RPMI8226 (cell line): ENCODE results near the gene RBMS3.

Experiments
- DNase-seq: peaks from one replicate; pipeline ENCODE4 v3.0.0-alpha.2; 2015

Gene RBMS3

DNA sequence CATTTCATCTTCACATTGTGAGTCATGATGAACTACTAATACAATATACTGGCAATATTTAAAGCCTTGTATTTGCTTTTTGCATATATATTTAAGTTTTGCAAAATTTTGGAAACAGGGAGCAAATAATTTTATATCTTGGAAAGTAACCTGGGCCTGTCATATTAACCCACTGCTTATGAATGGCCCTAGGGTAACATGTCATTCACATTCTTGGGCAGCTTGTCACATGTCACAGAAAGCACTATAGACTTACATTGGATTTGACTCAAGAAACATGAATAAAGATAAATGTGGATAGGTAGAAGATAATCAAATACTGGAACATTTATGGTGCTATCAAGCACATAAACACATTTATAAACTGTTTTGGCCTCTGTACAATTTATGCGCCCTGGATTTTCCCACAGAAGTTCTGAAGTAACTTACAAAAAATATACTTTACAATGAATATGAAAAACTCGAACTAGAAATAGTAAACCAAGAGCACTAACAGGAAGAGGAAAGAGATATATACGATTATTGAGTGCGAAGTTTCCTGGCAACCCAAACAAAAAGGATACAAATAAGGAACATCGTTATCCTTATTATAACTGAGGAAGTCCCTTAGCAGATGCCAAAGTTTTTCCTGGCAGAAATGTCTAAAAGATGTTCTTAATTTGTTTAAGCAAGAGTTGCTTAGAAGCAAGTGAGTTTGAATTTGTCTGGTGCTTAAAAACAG lies 257.2 kb downstream of the RBMS3 start:
- no peak for DNase-seq

DNA sequence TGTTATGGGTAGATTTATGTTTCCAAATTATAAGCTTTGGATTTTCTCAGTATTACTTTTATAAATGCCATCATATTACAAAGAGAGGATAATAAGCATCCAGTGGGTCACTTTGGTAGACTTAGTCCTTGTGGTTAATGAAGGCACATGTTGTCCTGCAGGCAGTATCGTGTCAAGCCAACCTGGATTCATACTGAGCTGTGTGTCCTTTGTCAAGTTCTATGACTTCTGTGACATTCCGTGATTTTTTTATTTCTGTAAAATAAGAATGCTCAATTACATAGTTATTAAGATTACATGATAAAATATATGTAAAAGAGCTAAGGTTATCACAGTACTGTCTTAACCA lies 257.7 kb downstream of the RBMS3 start:
- no peak for DNase-seq

DNA sequence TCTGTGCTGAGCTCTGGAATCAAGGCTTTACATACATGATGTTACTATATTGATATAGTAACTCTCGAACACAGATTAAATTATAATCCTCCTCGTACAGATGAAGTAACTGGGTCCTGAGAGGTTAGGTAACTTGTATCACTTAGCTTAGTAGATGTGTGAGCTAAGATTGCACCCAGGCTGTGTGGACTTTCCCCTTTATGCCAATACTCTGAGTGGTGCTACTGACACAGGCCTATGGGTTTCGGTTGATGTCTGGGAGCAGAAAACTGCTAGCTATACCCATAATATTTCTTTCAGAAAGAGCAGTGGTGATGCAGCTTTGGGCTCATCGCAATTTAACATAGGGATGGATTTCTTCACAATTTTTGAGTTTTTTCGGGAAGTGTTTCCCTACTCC lies 259.7 kb downstream of the RBMS3 start:
- DNase-seq = no peak

DNA sequence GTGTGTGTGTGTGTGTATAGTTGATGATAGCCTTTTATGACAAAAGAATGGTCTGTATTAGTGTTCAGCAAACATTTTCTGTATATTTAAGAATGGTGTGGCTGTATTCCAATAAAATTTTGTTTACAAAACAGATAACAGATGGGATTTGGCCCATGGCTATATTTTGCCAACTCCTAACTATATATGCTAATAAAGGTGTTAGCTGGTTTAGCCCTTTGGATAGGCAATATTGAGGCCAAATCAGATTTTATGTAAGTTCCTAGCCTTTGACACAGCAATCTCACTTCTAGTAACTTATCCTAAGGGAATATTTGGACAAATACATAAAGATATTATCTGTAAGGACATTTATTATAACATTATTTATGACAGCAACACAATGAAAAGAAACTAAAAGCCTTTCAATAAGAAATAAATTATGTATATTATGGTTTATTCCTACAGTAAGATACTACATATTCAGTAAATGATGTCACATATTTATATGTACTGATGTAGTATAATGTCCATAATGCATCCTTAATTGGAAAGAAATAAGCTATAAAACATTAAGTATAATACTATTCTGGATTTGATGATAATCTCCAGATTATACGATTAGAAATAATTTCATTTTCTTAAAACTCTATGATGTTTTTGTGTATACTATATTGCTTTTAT lies 264.0 kb downstream of the RBMS3 start:
- no peak for DNase-seq

DNA sequence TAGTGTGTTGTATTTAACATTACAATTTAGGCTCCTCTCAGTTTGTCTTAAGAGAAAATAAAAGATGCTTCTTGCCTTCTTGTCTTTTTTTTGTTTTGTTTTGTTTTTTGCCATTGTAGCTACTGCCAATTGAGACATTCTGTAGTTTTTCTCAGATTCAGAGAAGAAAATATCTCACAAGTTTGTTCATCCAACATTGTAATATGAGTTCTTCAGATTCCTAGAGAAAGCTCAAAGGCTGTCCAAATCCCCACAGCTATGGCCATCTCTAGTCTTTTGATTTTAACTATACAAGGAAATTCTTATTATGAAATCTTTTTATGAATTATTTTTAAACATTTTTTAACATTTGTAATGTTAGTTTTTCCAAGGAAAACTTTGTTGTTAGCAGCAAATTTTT lies 264.7 kb downstream of the RBMS3 start:
- DNase-seq = no peak

DNA sequence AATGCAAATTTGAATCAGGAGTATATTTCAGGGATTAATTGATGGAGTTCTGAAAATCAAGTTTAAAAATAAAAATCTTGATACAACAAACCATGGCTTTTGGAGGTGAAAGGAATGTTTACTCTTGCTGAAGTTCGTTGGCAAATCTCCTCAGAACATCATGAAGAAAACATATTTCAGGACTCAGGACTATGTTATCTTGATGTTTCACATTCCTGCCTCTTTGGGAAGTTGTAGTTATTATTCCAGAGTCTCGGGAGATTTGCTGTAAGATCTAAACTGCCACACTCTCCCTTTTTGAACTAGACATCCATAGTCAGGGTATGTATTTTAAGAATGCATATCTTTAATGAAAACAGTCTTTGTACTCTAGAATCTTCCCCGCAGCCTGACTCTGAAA lies 271.2 kb downstream of the RBMS3 start:
- DNase-seq = no peak

DNA sequence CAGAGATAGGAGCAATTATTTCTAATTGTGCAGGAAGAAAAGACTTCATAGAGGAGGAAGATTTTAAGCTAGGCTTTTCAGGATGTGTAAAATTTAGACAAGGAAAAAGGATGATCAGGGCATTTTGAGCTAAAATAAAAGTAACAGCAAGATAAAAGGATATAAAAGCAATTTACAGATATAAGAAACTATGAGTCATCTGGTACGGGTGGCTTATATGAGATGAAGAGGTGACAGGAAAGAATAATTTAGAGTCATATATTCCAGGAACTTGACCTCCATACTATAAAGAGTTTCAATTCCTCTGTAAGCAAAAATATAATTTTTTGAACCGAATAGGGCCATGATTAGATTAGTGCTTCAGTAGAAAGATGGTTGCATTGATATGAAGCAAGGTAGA lies 273.7 kb downstream of the RBMS3 start:
- DNase-seq = no peak

DNA sequence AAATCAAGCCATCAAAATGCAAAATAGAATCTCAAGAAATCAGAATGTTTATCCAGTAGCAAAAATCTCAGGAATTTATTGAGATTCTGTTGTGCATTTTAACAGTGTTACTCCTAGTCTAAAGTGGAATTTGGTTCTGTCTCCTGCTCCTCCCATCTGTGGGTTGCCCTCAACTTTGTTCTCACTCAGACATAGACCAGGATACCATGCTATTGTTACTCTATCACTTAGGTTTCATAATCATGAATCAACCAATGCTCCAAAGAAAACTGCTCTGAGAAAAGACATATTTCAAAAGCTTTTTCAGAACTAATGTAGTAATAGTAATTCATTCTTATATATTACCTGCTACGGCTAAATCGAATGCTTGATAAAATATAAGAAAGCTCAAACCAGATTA lies 274.7 kb downstream of the RBMS3 start:
- DNase-seq = no peak

DNA sequence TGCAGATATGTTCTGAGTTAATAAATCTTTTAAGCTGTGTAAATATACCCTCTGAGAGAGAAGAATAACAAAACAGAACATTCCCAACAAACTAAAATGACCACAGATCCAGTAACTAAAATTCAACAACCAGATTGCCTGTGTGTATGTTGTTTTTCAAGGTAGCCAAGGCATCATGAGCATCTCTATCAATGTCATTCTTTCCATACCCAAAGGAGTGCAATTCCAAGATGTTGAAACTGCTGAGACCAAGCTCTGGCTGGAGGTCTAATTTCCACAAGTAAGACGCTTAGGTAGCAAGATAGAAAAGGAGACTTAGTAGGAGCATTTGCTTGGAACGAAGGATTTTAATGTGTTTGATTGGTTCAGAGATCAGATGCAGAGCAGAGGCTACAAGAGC lies 276.3 kb downstream of the RBMS3 start:
- no peak for DNase-seq

DNA sequence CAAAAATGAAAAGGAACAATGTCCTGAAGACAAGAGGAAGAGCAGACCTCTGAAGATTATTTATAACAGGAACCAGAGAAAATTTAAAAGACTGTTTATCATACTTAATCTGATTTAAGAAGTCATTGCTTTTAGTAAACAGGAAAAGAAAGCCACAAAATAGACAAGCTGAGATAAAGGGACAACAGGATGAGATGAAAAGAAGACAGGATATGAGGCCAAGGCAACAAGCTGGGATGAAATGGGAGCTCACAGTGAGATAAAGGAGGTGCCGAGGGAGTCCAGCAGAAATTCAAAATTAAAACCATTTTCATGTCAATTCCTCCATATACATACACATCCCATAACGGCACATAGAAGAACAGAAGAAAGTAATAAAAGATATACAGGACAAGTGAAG lies 277.0 kb downstream of the RBMS3 start:
- no peak for DNase-seq

DNA sequence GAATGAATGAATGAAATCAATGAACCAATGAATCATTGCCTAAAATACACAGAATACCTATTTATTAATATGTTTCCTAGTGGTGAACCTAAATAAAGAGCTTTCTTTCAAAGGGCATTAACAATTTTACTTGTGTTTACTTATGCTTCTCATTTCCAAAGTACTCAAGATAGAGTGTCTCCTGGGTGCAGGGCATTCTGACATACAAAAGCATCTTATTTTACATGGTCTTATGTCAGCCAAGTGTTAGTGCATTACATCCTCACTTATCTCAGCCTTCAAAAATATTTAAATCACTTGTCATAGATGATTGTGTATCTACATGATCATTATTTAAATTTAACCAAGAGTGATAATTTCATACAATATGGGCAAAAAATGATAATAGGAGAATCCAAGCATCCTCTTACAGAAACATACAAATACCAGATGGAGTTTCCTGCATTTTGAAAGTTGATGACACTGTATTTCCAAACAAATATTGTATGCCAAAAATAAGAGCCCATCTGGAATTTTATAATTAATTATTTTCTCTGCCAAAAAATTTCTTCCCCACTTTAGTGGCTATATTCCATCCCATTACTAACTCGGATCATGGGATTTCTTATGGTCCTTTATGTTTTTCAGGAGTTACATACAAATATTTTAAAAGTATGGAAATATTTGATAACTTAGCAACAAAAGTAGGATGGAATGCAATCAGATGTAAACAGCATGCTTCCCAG lies 279.0 kb downstream of the RBMS3 start:
- no peak for DNase-seq

DNA sequence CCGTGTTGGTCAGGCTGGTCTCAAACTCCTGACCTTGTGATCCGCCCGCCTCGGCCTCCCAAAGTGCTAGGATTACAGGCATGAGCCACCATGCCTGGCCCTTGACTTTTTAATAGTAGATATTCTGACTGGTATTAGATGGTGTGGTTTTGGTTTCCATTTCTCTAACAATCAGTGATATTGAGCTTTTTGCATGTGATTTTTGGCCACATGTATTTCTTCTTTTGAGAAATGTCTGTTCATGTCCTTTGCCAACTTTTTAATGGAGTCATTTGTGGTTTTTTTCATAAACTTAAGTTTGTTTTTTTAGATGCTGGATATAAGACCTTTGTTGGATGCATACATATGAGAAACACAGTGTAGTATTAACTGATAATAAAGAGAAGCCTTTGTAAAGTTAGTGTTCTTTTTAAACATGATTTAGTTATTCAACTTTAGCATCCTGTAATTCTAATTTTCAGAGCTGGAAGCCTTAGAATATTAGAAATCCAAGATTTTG lies 280.8 kb downstream of the RBMS3 start:
- DNase-seq = no peak

DNA sequence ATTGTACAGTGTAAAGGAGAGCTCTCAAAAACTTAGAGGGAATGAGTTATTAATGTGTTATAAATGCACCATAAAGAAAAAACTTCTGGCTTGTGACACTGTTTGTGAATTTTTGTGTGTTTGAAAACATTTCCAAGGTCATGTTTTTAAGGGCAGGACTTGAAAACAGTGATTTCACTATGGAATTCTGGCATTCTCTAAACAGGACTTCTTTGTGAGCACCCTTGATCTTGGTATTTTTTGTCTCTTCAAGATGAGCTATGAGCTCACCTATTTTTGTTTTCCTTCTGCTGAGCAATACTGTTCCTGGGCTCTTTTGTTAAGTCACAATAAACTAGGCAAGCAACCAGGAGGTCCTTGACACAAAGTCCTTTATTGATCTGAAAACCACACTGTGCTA lies 284.4 kb downstream of the RBMS3 start:
- no peak for DNase-seq

DNA sequence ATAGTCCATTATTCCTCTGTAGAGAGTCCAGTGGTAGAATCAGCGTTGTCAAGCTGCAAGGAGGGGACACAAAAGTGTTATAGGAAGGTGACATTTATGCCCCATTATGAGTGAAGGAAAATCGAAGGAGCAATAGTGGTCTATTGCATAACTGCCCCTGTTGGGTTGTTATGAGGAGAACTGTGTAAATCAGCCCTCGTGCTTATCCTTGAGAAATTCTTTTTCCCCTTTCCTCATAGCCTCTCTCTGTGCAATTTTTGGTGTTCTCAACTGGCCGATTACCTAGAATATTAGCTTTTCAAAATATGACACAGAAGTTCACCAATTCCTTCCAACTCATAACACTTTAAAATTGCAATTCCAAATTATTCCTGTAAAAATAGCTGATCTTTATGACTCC lies 286.6 kb downstream of the RBMS3 start:
- DNase-seq = no peak

DNA sequence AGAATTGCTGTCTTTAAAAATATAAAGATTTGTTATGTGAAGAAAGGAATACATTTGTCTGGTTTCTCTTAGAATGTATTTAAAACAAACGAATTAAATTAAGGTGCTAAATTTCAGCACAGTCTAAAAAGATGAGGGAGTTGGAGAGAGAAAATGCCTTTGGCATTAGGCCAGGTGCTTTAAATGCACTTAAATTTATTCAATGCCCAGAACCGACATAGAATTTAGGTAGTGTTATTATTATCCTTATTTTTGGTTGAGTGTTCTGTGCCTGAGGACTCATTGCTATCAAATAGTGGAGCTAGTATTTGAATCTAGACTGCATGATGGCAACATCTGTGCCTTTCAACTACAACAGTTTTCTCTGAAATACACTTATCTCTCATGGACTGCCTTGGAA lies 287.5 kb downstream of the RBMS3 start:
- no peak for DNase-seq

DNA sequence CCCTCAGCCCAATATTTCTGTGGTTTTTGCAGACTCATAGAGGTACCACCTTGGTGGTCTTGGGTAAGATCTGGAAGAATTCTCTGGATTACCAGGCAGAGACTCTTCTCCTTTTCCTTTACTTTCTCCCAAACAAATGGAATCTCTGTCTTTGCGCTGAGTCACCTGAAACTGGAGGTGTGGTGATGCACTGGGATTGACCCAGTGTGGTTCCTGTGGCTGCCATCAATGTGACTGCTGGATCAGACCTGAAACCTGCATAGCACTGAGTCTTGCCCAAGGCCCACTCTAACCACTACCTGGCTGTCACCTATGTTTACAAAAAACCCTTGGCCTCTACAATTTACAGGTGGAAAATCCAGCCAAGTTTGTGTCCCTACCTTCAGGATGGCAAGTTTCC lies 295.3 kb downstream of the RBMS3 start:
- DNase-seq = no peak

DNA sequence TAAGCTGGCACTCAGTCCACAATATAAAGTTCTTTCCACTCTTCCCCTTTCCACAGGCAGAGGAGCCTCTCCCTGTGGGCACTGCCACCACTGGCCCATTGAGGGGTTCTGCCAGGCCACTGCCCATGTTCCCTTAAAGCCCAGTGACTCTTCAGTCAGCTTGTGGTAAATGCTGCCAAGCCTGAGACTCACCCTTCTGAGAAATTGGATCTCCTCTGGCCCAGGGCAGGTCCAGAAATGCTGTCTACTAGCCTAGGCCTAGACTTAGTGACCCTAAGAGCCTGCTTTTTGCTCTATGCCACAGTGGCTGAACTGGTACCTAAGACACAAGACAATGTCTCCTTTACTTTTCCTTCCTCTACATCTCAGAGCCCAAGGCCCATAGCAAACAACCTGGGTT lies 295.8 kb downstream of the RBMS3 start:
- no peak for DNase-seq

DNA sequence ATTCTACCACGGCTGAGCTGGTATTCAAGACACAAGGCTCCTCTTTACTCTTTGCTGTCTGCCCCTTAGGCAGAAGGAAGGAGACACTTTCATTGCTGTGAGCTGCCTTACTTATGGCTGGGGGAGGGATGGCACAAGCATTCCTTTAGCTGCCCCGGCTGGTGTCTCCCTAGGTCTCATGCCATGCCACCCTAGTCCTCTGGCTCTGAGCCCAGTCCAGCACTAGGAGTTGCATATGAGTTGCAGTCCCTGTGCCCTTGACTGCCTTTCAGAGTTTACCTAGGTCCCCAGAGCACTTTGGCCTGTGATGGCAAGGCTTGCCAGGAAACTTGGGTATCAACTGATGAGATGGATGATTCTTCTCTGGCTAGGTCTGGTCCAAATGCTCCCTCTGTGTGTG lies 296.4 kb downstream of the RBMS3 start:
- no peak for DNase-seq

DNA sequence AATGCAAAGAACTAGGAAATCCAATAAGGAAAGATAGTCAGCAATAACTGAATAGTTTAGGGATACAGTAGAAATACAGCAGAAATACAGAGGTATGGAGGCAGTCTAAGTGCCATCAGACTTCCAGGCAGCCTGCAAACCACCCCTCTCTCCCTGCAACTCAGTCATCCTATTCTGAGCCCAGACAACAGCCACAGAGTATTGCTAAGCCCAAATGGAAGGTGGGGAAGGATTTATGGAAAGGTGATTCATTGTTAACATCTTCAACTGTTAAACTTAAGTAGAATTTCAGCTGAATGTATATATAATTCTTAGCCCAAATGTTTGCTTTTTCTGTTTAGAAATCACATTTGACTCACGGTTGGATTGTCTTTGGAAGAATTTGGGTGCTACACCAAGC lies 300.4 kb downstream of the RBMS3 start:
- no peak for DNase-seq

DNA sequence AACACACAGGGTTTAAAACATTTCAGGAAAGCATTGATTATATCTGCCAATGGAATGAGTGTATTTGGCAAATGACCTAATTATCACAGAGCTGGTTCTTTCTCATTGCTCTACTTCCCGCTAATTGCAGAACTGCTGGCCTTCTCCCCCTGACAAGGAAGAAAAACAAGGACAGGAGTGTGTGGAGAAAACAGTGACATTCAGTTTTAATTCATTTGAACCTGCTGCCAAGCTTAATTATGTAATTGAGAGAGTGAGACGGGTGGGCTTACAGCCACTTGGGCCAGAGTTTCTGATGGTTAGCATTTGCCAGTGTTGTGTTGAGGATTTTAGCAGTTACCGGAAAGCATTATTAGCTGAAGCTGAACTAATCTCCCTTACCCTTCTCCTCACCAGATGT lies 301.4 kb downstream of the RBMS3 start:
- DNase-seq = no peak

DNA sequence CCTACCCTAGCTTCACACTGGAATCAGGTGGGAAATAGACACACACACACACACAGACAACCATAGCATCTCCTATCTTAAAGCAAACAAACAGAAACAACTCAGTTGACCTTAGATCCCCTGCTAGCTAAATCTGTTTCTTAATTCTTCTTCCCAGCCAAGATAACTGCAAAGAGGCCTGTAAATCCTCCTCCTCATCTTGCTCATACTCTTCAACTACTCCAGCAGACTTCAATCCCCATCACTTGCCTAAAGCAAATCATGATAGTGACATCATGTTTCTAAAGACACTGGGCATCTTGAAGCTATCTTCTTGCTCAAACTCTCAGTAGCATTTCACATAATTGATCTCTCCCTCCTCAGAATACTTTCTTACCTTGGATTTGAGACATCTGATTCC lies 303.0 kb downstream of the RBMS3 start:
- no peak for DNase-seq

DNA sequence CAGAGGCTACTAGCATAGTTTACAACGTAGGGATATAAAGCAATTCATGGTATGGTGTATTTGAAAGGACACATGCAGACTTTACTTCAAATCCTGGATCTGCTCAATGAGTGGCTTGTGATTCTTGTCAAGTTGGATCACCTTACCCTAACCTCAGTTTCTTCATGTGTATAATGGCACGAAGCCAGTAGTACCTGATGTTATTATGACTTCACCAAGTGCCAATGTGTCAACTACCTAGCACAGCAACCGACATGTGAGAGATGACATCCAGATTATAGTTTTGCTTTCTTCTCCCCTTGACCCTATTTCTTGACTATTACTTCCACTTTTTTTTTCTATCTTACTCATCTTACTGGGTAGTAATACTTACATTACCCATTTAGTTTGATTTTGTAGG lies 304.5 kb downstream of the RBMS3 start:
- no peak for DNase-seq

DNA sequence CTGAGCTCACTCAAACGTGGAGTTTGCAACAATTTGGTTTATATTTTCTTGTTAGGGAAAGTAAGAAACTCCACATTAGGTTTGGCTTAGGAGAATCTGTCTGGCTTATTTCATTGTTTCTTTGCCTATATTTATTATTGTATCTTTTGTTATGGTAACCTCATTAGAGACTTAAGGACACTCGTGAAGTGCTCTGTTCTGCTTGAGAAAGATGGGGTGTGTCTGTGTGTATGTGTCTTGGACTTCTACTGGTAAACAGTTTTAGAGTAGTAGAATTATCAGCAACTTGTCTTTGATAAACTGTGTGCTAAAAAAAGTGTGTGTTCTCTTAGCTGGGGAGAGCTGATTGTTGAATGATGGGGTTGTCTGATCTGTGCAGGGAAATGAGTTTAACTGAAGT lies 306.5 kb downstream of the RBMS3 start:
- no peak for DNase-seq

DNA sequence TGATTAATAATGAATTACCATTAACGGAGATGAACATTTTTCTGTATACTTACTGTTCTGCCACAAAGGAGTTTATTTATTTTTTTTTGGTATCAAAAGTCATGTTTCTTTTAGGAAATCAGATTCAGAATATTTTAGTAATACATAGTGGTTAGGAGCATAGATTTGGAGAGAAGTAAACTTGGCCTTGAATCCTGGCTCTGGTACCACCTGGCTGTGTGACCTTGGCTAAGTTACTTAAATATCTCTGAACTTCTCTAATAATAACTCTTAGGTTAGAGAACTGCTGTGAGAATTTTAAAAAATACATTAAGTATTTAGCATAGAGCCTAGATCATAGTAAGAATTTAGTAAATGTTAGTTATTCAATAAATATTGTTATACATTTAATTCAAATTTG lies 309.1 kb downstream of the RBMS3 start:
- DNase-seq = no peak
